NB4 (cell line): ENCODE measurements around the gene LTBP1.

Experiments
- CTCF ChIP-seq: IDR thresholded peaks from one replicate; pipeline ENCODE4 v1.5.1; 2012; ENCODE audit warnings: low read depth, low read length
- MAX ChIP-seq: IDR thresholded peaks from 2 replicates; pipeline ENCODE4 v1.6.1; 2011; ENCODE audit warnings: low read depth, low read length
- POLR2A ChIP-seq: IDR thresholded peaks from 2 replicates; pipeline ENCODE4 v1.6.1; 2011; ENCODE audit warnings: mild to moderate bottlenecking; ENCODE audit not compliant: insufficient read length; ENCODE audit errors: extremely low read depth

DNA sequence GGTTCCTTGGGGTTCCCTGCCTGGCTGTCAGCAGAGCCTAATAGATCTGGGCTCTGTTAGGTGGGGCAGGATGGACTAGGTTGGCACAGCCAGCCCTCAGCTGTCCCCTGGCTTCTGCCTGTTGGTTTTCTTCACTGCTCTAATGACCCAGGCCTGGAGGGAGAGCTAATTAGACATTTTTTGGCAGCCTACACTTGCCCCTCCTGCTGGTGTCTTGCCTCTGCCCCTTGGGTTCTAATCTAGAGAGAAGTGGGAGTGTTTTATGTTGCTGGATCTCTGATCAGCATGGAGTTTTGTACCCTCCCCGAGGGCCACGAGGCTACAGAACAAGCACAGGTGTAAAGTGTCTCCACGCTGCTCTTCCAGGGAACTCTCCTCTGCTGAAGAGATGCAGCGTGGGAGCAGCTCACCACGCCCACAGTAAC, 330.3 kb downstream of the LTBP1 start:
- no peak for TF ChIP-seq CTCF
- TF ChIP-seq POLR2A: no peak
- TF ChIP-seq MAX: no peak
